ENCODE measurements around the gene CGB7. TPM values are rescaled to one million over a fixed set of nuclear protein-coding genes. Genes with fewer than 3 reads are reported as not detected.
"Not testable (repeated sequence)": the region's sequence is repeated elsewhere in the genome, so short reads cannot be mapped to it uniquely, and the experiment has no call there.

CGB7 gene
- total RNA-seq, 2 experiments from 2014 or later = 0.40 TPM; not detected in 1

GRCh38 chr19:49020931-49021895 lies 36.3 kb downstream of the CGB7 start:
- Mint-ChIP-seq H3K36me3 (ENCODE audit: low read depth) (peaks cover 3% of the 10 kb centered on the region), H3K4me3 (no peak overlapping the region), H3K9me3 (ENCODE audit: low read depth) (no peaks in the 10 kb centered on the region), H3K4me1 (peaks cover 16% of the 10 kb centered on the region), H3K27me3 (peaks cover 6% of the 10 kb centered on the region), H3K27ac (no peak overlapping the region)
- DNase-seq (peak; percentile 41), ATAC-seq (no peak)
- intact Hi-C loops (cut with DNase I, micrococcal nuclease) = no loop called here
- POLR2A ChIA-PET = no interaction called here
- CTCF ChIA-PET = interaction anchor here (0.7 to 2.2 kb wide), 4 partner anchors 16 to 50 kb away, joined by 3 to 18 read pairs (median 4); partner anchors contain the start of genes GYS1 and RUVBL2

DNA sequence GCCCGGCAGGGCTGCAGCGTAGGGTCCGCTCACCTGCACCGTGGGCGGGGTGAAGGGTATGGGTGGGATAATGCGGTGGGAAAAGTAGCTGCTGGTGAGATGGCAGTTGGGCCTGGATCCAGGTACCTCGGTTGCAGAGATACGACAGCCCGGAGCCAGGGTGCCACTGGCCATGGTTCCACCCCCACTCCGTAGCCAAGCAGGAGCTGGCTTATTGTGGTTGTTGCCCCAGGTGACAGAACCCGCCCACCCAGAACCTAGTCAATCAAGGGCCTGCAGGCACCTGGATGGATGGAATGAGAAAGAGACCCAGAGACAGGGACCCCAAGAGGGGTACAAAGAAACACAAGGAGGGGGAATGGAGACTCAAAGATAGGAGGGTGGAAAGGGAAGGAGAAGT lies 37.2 kb downstream of the CGB7 start:
- ChIA-PET CTCF (interaction anchor here (0.6 to 2.7 kb wide), 5 partner anchors 9 to 86 kb away, joined by 3 to 18 read pairs (median 6); partner anchors contain the start of genes GYS1 and RUVBL2), POLR2A (interaction anchor here (0.6 kb wide), 1 partner anchor 87 kb away, joined by 4 read pairs; no protein-coding TSS in a partner anchor)
- ATAC-seq (no peak), DNase-seq (peak; percentile 27)
- H3K27ac Mint-ChIP-seq = no peak overlapping the region
- H3K36me3 Mint-ChIP-seq (ENCODE audit: low read depth) = peaks cover 5% of the 10 kb centered on the region
- no peaks in the 10 kb centered on the region for H3K9me3 Mint-ChIP-seq (ENCODE audit: low read depth)
- H3K27me3 Mint-ChIP-seq = peaks cover 6% of the 10 kb centered on the region
- H3K4me1 Mint-ChIP-seq = peaks cover 16% of the 10 kb centered on the region
- intact Hi-C loops (cut with DNase I, micrococcal nuclease) = no loop called here
- no peak overlapping the region for H3K4me3 Mint-ChIP-seq

GRCh38 chr19:49019242-49019932 lies 38.2 kb downstream of the CGB7 start:
- peak overlapping the region; percentile 63 for H3K27ac Mint-ChIP-seq
- POLR2A ChIA-PET = interaction anchor here (0.6 to 0.8 kb wide), 2 partner anchors 26 to 68 kb away, joined by 3 read pairs; partner anchors contain the start of gene RUVBL2
- H3K9me3 Mint-ChIP-seq (ENCODE audit: low read depth) = no peaks in the 10 kb centered on the region
- ATAC-seq = peak; percentile 66
- peak; percentile 82 for DNase-seq
- intact Hi-C loops (cut with DNase I, micrococcal nuclease) = loop anchor here in 1 of 2 experiments (5.0 kb wide), 1 partner anchor 133 kb away; no protein-coding TSS in a partner anchor
- peaks cover 16% of the 10 kb centered on the region for H3K4me1 Mint-ChIP-seq
- peaks cover 6% of the 10 kb centered on the region for H3K27me3 Mint-ChIP-seq
- H3K4me3 Mint-ChIP-seq = peak overlapping the region; percentile 76
- peaks cover 5% of the 10 kb centered on the region for H3K36me3 Mint-ChIP-seq (ENCODE audit: low read depth)
- CTCF ChIA-PET = interaction anchor here (0.6 to 2.7 kb wide), 7 partner anchors 8 to 87 kb away, joined by 3 to 18 read pairs (median 5); partner anchors contain the start of genes GYS1 and RUVBL2

GRCh38 chr19:49018388-49019241 lies 38.9 kb downstream of the CGB7 start:
- CTCF ChIA-PET = interaction anchor here (0.9 to 2.7 kb wide), 7 partner anchors 19 to 51 kb away, joined by 4 to 18 read pairs (median 6); partner anchors contain the start of genes GYS1 and RUVBL2
- peaks cover 16% of the 10 kb centered on the region for H3K4me1 Mint-ChIP-seq

GRCh38 chr19:49017666-49018351 lies 39.7 kb downstream of the CGB7 start:
- intact Hi-C loops (cut with DNase I, micrococcal nuclease) = loop anchor here in 1 of 2 experiments (5.0 kb wide), 1 partner anchor 134 kb away; no protein-coding TSS in a partner anchor
- ChIA-PET POLR2A (interaction anchor here (0.6 kb wide), 1 partner anchor 93 kb away, joined by 3 read pairs; no protein-coding TSS in a partner anchor), CTCF (interaction anchor here (0.5 to 2.7 kb wide), 6 partner anchors 18 to 208 kb away, joined by 3 to 13 read pairs (median 4); partner anchors contain the start of genes GYS1 and RUVBL2)
- Mint-ChIP-seq H3K36me3 (ENCODE audit: low read depth) (peaks cover 9% of the 10 kb centered on the region), H3K27ac (no peak overlapping the region), H3K9me3 (ENCODE audit: low read depth) (no peaks in the 10 kb centered on the region), H3K27me3 (peaks cover 6% of the 10 kb centered on the region), H3K4me3 (peak overlapping the region; percentile 76), H3K4me1 (peaks cover 16% of the 10 kb centered on the region)
- DNase-seq (peak; percentile 80), ATAC-seq (peak; percentile 76)

More at GRCh38 chr19:49018388-49019241, 38.9 kb downstream of the CGB7 start:
- POLR2A ChIA-PET = interaction anchor here (0.6 kb wide), 2 partner anchors 69 to 92 kb away, joined by 3 read pairs; no protein-coding TSS in a partner anchor
- Mint-ChIP-seq H3K4me3 (peak overlapping the region; percentile 76), H3K27ac (peak overlapping the region; percentile 63)
- H3K27me3 Mint-ChIP-seq; H3K9me3 Mint-ChIP-seq (ENCODE audit: low read depth); H3K36me3 Mint-ChIP-seq (ENCODE audit: low read depth): not testable (repeated sequence)
- DNase-seq (peak; percentile 36), ATAC-seq (peak; percentile 22)
- intact Hi-C loops (cut with DNase I, micrococcal nuclease) = loop anchor here in 1 of 2 experiments (5.0 kb wide), 1 partner anchor 134 kb away; no protein-coding TSS in a partner anchor

- H3K36me3 Mint-ChIP-seq (ENCODE audit: low read depth) = peaks cover 9% of the 10 kb centered on the region
- no peak within 1 kb of the TSS for H3K27ac Mint-ChIP-seq
- peaks cover 16% of the 10 kb centered on the region for H3K4me1 Mint-ChIP-seq
- ChIA-PET CTCF (interaction anchor here (0.5 to 1.1 kb wide), 4 partner anchors 17 to 209 kb away, joined by 3 to 6 read pairs (median 3); partner anchors contain the start of genes GYS1 and RUVBL2), POLR2A (no interaction called here)
- intact Hi-C loops (cut with DNase I, micrococcal nuclease) = loop anchor here in 1 of 2 experiments (5.0 kb wide), 1 partner anchor 135 kb away; no protein-coding TSS in a partner anchor
- DNase-seq (no peak), ATAC-seq (no peak)
- no peak within 1 kb of the TSS for H3K4me3 Mint-ChIP-seq
- H3K27me3 Mint-ChIP-seq = peaks cover 6% of the 10 kb centered on the region
- no peaks in the 10 kb centered on the region for H3K9me3 Mint-ChIP-seq (ENCODE audit: low read depth)
These were observed 40.4 kb downstream of the CGB7 start, which contains the start of gene LHB for GRCh38 chr19:49017041-49017665. TSS of gene LHB (minus strand) at chr19:49017091. CDS start at chr19:49017081, 10 bp downstream.

GRCh38 chr19:49016067-49016839 lies 41.3 kb downstream of the CGB7 start:
- ATAC-seq = no peak
- CTCF ChIA-PET = interaction anchor here (0.9 kb wide), 1 partner anchor 17 kb away, joined by 3 read pairs; no protein-coding TSS in a partner anchor
- peaks cover 6% of the 10 kb centered on the region for H3K27me3 Mint-ChIP-seq
- POLR2A ChIA-PET = no interaction called here
- DNase-seq = no peak
- peaks cover 11% of the 10 kb centered on the region for H3K4me1 Mint-ChIP-seq
- H3K4me3 Mint-ChIP-seq = no peak overlapping the region
- no peak overlapping the region for H3K27ac Mint-ChIP-seq
- peaks cover 11% of the 10 kb centered on the region for H3K36me3 Mint-ChIP-seq (ENCODE audit: low read depth)
- H3K9me3 Mint-ChIP-seq (ENCODE audit: low read depth) = no peaks in the 10 kb centered on the region
- intact Hi-C loops (cut with DNase I, micrococcal nuclease) = loop anchor here in 1 of 2 experiments (5.0 kb wide), 1 partner anchor 136 kb away; no protein-coding TSS in a partner anchor

DNA sequence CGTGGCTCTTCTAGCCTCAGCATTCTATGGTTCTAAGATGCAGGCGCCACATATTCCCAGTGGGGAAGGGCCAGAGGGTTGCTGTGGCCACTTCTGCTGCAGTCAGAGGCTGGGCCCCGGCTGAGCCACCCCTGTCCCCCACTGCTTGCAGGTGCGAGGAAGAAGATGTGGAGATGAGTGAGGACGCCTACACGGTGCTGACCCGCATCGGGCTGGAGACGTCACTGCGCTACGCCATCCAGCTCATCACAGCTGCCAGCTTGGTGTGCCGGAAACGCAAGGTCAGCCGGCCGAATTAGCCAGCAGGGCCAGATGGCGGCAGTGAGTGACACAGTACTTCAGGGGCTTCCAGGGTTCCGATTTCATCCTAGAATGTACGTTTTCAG lies 42.7 kb downstream of the CGB7 start:
- no peak overlapping the region for H3K27ac Mint-ChIP-seq
- H3K4me1 Mint-ChIP-seq = peaks cover 7% of the 10 kb centered on the region
- H3K36me3 Mint-ChIP-seq (ENCODE audit: low read depth) = peaks cover 17% of the 10 kb centered on the region
- intact Hi-C loops (cut with DNase I, micrococcal nuclease) = loop anchor here in 1 of 2 experiments (5.0 kb wide), 1 partner anchor 137 kb away; no protein-coding TSS in a partner anchor
- H3K27me3 Mint-ChIP-seq = peaks cover 4% of the 10 kb centered on the region
- CTCF ChIA-PET = no interaction called here
- no peak for ATAC-seq
- POLR2A ChIA-PET = no interaction called here
- no peaks in the 10 kb centered on the region for H3K9me3 Mint-ChIP-seq (ENCODE audit: low read depth)
- no peak overlapping the region for H3K4me3 Mint-ChIP-seq
- DNase-seq = no peak
